ENCODE measurements around the gene UBE2R2.
"Not testable (repeated sequence)": the region's sequence is repeated elsewhere in the genome, so short reads cannot be mapped to it uniquely, and the experiment has no call there.

UBE2R2 gene

GRCh38 chr9:33926746-33927485 lies 110.0 kb downstream of the UBE2R2 start:
- no peak for DNase-seq (ENCODE audit: low spot score)

- no peak for DNase-seq (ENCODE audit: low spot score)
Observed at GRCh38 chr9:33927694-33928093, 110.7 kb downstream of the UBE2R2 start.

GRCh38 chr9:33931326-33931725 lies 114.4 kb downstream of the UBE2R2 start:
- no peak for DNase-seq (ENCODE audit: low spot score)

- DNase-seq (ENCODE audit: low spot score) = no peak
Observed at GRCh38 chr9:33932078-33932807, 115.3 kb downstream of the UBE2R2 start.

GRCh38 chr9:33934188-33934878 lies 117.4 kb downstream of the UBE2R2 start:
- DNase-seq (ENCODE audit: low spot score) = no peak

- no peak for DNase-seq (ENCODE audit: low spot score)
Observed at GRCh38 chr9:33939924-33940874, 123.2 kb downstream of the UBE2R2 start.

GRCh38 chr9:33942471-33943083 lies 125.6 kb downstream of the UBE2R2 start:
- DNase-seq (ENCODE audit: low spot score) = no peak

- no peak for DNase-seq (ENCODE audit: low spot score)
Observed at GRCh38 chr9:33943389-33943788, 126.4 kb downstream of the UBE2R2 start.

- DNase-seq (ENCODE audit: low spot score) = no peak
Observed at GRCh38 chr9:33946779-33947535, 130.0 kb downstream of the UBE2R2 start.

GRCh38 chr9:33950371-33950770 lies 133.4 kb downstream of the UBE2R2 start:
- DNase-seq (ENCODE audit: low spot score) = no peak

- no peak for DNase-seq (ENCODE audit: low spot score)
Observed at GRCh38 chr9:33952066-33952465, 135.1 kb downstream of the UBE2R2 start.

- DNase-seq (ENCODE audit: low spot score) = no peak
Observed at GRCh38 chr9:33956544-33956943, 139.6 kb downstream of the UBE2R2 start.

GRCh38 chr9:33959725-33960124 lies 142.8 kb downstream of the UBE2R2 start:
- no peak for DNase-seq (ENCODE audit: low spot score)

GRCh38 chr9:33962468-33962867 lies 145.5 kb downstream of the UBE2R2 start:
- not testable (repeated sequence) for DNase-seq (ENCODE audit: low spot score)

- no peak for DNase-seq (ENCODE audit: low spot score)
Observed at GRCh38 chr9:33964086-33964768, 147.3 kb downstream of the UBE2R2 start.

Measured in SK-N-DZ (cell line).